GM21529 (cell line): ENCODE results near the gene ERBB4.
"Not testable (repeated sequence)": the region's sequence is repeated elsewhere in the genome, so short reads cannot be mapped to it uniquely, and the experiment has no call there.

Experiments
- ATAC-seq: cut with Tn5 transposase; IDR thresholded peaks from one replicate; pipeline ENCODE4 v1.9.1; 2021; ENCODE audit not compliant: unreplicated experiment

The ERBB4 gene

DNA sequence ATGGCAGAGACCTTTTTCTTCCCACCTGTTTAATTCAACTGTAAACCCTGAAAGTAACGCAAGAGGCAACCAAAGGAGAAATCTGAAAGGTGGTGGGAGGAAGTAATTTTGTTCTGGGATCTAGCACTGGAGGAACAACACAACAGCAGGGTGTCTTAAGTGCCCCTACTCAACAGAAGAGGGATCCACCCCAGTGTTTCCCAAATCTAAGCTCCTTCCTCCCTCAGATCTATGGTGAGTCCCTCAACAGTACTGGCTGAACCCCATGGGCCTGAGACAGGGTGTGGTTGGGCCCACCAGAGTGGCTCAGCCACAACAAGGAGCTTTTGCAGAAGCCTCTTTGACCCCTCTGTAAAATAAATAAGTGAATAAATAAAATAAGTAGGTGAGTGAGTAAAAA is 790.3 kb downstream of the ERBB4 start:
- ATAC-seq = no peak

DNA sequence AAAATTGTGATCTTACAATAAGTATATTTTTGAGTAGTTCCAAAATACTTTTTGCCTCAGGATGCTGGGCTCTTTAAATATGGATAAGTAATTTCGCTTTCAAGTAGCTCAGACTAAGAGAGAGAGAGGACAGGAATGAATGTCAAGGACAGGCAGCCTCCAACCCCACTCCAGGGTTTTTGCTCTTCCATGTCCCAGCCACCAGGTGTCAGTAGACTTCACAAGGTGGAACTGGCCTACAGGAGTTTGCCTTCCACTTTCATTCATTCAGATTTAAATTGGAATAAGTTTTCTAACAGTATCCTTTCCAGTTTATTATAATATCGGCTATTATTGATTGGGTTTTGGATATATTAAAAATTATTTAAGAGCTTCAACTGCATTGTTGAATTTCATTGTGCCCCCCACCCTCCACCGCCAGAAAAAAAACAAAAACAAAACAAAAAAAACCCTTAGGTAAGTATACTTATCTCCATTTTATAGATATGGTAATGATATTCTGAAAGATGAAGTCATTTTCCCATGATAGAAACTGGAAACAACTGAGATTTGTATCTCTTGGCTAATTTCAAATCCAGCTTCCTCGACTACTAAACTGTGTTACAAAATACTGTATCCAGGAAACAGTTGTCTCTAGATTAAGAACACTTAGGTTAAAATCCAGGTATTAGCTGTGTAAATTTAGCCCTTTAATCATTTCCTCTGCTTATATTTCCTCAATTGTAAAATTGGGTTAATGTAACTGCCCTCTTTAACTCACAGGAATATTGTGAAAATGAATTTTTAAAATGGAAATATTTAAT is 793.1 kb downstream of the ERBB4 start:
- ATAC-seq = peak; percentile 97

DNA sequence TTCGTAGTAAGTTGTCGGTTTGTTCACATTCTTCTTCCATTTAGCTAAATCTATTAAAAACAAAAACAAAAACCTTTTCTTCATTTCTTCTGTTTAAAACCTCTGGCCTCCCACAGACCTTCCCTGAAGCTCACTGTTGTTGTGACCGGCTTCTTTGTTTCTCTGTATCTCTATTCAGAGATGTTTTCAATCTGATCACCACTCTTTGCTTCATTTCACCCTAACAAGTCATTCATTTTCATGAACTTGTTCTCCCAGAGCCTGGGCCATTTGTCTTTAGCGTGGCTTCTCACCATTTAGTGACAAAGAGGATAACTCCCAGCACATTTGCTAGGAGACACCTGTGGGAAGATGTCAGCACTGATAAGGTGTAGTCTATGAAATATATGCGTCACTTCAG is 794.2 kb downstream of the ERBB4 start:
- ATAC-seq = no peak

DNA sequence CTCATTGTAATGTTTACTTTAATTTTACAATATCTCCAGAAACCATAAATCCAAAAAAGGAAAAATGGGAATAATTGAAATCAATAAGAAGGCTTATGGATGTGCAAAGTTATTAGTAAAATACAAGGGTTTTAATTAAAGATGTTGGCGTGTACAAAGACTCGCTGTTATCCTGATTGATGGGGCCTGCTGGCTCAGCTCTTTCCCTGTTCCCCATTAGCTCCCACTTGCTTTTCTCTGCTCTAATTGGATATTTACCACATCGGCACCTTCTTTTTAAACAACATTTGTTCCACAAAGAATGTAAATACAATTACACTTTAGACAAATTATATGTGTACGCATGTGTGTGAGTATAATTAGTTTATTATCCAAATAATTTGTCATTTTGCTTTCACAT is 796.6 kb downstream of the ERBB4 start:
- no peak for ATAC-seq

DNA sequence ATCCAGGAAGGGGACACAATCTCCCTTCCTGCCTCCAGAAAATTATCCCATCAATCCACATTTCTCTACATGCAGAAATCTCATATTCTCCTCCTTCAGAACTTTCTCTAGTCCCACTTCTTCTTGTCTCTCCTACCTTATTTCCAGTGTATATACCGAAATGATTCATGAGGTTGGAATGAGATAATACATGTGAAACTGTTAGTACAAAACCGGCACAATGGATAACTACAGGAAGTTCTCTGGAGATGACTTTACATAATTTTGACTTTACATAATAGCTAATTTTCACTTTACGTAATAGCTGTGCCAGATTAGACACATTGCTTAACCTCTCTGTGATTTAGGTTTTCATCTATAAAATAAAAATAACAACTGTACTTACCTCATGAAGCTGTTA is 801.3 kb downstream of the ERBB4 start:
- ATAC-seq = no peak

DNA sequence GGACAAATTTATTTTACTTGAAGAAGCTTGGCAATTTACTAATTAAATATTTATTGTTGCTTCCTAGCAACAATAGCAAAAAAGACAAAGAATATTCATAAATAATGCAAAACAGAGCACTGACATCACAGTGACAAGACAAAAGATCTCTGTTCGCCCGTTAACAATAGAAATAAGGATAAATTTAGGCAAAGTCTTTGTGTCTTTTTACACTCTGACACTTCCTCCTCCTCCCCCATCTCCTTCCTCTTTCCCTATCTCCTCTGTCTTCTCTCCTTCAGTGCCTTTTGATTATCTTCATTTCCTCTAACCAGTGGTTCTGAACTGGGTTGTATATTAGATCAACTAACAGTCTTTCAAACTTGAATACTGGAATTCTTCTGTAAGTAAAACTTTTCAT is 808.4 kb downstream of the ERBB4 start:
- ATAC-seq = no peak

DNA sequence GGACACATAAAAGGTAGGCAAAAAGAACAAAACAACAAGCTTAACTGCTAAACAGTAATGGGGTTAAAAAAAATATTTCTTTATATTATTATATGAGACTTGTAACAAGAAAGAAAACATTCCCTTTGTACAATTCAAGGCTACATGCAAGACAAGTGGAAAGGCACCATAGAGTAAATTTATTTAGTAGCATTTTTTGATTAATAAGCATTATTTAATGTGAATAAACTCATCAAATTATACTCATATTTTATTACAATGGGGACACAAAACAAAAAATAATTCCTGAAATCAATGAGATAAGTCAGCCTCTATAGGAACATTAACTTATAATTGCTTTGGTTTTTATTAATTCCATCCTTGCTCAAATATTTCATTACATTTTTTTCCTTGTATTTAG is 809.2 kb downstream of the ERBB4 start:
- ATAC-seq = no peak

DNA sequence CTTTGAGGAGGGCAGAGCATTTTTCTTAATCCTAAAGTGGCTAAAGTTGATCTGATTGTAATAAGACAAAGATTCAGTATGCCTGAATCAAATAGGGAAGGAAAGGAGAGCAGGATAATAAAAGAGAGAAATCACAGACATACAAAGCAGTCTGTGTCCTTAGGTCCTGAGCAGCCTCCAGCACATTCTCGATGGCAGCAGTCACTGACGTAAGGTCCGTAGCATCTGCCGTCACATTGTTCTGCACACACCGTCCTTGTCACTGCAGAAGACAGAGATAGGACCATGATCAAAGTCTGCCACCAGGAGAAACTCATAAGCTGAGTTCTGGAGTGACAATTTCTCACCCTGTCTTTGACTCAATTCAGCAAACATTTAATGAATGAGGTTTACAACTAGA is 813.7 kb downstream of the ERBB4 start:
- ATAC-seq = no peak

DNA sequence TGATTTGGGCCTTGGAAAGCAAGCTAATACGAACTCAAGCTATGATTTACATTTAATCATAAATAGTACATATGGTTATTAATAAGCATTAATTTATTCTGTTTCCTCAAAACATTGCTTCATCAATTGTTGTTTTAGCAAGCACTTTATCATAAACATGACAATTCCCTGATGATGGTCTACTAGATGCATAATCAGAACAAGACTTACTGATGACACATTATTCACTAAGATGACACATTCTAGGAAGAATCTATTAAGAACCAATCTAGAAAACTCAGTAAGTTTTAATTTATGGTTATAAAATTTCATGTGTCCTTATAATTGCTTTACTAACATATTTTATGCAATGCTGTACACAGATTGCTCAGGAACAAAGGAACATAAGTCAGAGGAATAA is 815.2 kb downstream of the ERBB4 start:
- ATAC-seq = no peak

DNA sequence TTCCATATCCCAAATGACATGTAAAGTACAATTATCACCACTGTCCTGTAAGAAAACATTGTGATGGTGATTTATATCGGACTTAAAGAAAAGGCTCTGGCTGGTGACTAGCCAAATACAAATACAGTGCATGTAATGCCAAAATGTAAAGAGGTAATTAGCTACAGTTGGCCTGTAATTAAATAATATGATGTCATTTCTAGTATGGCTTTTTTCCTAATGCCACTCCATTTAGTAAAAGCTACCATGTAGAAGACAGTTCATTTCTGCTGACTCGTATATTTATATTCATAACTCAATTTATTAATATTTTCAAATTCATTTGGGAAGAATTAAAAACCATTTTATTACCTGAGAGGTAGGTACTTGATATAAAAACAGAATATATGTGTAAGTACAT is 815.7 kb downstream of the ERBB4 start:
- ATAC-seq = no peak

DNA sequence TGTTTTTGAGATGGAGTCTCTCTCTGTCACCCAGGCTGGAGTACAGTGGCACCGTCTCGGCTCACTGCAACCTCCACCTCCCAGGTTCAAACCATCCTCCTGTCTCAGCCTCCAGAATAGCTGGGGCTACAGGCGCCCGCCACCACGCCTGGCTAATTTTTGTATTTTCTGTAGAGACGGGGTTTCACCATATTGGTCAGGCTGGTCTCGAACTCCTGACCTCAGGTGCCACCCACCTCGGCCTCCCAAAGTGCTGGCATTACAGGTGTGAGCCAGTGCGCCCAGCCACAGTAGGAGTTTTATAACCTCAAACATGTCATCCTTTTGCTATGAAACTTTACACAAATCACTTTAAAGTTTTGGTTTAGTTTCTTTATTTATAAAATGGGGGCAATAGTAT is 816.7 kb downstream of the ERBB4 start:
- ATAC-seq = not testable (repeated sequence)

DNA sequence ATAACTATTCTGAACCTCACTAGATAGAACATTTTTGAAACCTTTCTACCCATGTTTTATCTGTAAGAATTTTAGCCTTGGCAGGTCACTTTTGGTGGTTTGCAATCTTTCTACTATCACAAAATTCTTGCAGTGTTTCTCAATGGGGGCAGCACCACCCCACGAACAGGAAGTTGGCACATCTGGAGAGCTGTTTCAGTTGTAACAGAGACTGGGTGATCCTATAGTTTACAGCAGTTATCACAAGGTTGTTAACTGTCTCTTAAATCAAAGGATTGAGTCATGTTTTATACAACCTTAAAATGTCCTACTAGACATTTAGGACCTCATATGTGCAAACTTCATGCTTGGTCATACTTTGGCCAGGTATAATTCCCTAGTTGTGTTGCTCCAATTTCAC is 829.2 kb downstream of the ERBB4 start:
- no peak for ATAC-seq

DNA sequence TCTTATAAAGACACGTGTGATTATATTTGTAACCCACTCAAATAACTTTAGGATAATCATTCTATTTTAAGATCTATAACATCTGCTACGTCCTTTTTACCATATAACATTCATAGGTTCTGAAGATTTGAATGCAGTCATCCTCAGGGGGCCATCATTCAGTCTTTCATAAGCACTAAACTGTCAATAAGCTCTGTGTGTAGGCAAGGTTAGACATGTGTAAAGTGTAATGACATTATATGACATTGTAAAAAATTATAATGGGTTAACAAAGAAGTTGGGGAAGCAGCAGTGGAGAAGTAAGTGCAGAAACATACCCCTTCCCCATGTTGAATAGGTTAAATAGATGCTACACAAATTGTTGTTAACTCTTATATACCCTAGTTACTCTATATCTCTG is 845.9 kb downstream of the ERBB4 start:
- ATAC-seq = no peak

DNA sequence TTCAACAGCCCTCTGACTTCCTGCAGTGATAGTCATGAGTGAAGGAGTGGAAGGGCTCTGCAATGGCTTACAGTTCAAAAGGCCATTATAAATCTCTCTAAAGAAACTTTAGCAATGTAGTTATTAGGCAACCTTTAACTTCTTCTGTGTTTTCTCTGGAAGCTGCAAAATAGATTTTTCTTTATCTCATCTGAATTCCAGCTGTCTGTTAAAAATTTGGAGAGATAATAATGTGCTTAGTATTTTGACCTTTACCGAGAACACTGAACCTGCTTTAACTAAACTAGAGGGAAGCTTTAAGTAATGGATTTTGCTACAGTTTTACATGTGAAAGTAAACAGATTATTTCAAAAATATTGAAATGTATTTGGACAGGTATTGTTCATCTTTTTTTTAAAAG is 847.9 kb downstream of the ERBB4 start:
- no peak for ATAC-seq

DNA sequence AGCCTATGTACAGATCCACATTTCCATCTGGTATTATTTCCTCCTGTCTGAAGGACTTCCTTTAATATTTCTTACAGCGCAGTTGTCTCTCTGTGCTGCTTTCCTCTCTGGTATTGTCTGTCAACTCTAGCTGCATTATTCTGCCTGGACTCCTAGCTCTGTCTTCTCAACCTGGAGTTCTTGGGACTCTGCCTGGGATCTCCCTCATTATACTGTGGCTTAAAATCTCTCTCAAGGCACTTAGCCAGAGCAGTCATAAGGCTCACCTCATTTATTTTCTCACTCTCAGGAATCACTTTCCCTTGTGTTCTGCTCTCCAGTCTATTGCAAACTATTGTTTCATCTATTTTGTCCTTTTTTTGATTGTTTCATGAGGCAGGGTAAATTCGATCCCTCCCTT is 850.4 kb downstream of the ERBB4 start:
- ATAC-seq = no peak

DNA sequence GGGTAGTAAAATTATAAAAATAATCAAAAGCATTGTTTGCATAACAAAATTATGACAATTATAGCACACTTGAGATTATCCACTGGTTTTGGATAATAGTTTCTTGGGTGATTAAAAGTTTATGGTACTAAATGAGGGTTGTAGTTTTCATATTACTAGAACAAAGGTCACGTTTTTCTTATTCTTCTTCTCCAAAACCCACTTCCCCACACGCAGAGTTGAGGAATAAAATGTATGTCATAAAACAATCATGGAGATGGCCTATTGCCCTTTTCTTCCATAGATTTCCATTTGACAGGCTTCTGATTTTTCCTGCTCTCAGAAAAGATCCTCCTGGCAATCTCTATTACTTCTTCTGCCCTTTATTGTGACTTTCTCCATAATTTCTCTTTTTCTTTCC is 863.9 kb downstream of the ERBB4 start:
- ATAC-seq = no peak

DNA sequence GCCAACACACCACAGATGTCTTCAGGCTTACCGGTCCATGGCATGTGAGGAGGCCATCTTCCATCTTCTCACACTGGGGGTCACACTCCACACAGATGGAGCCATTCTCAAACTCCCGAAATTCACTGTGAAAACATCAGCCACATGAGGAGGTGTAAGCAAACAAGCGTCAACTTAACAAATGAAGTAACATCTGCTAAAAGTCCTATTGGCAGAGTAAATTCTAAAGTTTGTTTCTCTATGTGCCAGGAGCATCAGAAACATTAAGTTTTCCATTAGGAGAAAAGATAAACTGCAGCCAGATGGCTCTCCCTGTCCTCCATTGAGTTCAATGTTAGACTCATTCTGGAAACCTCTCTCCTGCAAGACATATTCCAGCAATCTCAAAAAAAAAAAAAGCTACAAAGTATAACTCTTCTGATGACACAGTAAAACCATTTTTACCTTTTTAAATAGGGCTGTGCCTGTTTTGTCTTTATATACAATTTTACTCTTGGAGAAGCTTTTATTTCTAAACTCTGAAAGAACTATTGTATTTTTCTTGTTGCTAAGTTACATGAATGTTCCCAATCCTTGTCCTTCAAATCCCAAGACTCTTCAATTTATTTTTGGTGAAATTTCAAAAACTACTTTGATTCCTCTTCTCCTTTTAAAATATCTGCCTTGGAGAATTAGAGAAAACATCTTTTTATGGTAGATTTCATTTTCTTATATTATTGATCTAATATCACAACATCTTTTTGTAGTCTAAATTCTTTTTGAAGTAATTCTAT is 865.3 kb downstream of the ERBB4 start:
- no peak for ATAC-seq

DNA sequence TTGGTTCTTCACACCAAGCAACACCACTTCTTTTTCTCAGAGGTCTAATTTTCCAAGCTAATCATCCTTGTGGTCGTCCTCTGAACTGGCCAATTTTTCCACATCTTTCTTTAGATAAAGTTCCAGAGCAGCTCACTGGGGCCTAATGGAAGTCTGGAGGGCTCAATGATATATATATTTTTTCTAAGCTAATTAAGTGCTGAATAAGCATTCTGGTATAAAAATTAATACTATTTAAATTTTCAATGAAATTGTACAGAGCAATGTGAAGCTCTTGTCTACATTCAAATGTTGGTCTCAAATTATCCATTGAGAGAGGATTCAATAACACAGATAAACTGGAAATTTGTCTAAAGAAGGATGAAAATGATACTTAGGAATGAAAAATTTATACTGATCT is 866.6 kb downstream of the ERBB4 start:
- ATAC-seq = no peak

DNA sequence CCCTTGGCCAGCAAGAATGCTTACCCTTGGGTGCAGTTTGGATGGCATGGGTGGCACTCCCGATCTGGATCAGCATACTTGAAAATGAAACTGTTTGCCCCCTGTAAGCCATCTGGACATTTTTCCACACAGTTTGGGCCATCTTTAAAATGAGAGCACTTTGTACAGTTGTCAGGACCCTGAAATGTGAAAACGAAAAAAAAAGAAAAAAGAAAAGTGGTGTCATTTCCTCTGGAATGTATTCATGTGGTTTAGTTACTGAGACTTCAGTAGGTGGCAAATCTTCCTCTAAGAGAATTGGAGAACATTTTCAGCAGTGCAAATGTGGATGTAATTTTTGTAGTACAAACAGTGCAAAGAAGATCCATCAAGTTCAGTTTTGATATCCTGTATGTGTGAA is 873.3 kb downstream of the ERBB4 start:
- no peak for ATAC-seq

DNA sequence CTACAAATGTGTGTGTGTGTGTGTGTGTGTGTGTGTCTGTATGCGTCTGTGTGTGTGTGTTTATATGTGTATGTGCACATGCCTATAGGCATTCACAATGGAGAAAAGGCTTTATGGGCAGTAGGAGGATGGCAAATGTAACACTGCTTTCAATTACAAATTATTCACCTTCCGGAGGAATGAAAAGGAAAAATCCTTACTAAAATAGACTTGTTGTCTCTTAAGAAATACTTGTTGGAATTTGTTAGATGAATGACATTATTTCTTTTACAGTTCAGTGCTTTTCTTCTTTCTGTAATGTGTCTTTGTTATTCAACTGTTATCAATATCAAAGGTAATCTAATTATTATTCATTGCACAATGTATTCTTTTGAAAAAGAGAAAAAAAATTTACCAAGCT is 874.3 kb downstream of the ERBB4 start:
- no peak for ATAC-seq

DNA sequence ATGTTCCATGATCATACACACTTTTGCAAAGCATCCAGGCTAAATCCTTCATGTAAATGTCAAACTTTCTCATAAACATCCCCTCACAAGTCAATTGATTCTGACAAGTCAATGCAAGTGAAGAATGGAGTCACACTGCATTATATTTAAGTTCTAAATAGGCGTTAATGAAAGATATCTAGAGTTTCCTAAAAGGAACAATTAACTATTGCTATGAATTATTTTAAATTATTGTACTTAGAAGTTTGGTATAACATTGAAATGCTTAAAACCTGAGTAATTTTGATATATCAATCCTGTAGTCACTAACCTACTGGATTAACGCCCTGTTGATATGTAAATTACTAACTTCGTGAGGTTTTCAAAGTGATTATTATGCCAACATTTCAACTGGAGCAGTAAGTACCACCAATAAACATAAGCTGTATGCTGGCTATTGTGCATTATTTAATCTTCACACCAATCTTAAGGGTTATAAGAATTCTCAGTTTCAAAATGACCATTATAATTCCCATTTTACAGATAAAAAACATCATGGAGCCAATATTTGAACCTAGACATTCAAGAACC is 884.3 kb downstream of the ERBB4 start:
- no peak for ATAC-seq

DNA sequence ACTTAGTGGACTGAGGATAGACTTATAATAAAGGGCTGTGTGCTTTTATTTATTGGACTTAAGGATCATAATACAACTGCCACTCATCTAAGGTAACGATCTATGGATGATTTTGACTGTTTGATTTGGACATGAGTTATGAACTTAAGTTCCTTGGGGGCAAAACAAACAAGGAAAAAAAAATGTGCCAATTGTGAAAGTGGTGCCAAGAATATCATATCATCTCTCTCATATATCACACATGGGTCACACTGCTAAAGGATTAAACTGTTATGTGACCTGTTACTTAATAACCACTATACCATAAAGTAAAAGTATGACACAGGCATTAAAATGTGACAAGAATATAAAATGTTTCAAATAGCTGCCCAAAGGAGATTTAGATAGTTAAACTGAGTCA is 886.3 kb downstream of the ERBB4 start:
- no peak for ATAC-seq
